NB4 (cell line): Measurements from ENCODE around the gene ILK.

Experiments used
- CTCF ChIP-seq: IDR thresholded peaks from one replicate; pipeline ENCODE4 v1.5.1; 2012; ENCODE audit warnings: low read depth, low read length
- POLR2A ChIP-seq: IDR thresholded peaks from 2 replicates; pipeline ENCODE4 v1.6.1; 2011; ENCODE audit warnings: mild to moderate bottlenecking; ENCODE audit not compliant: insufficient read length; ENCODE audit errors: extremely low read depth
- TF ChIP-seq, protein P1 (sequence below): IDR thresholded peaks from 2 replicates; pipeline ENCODE4 v1.6.1; 2011; ENCODE audit warnings: low read depth, low read length

GRCh38 chr11:6615046-6615445 is 11.5 kb downstream of the ILK start:
- no peak for TF ChIP-seq CTCF
- TF ChIP-seq, protein P1, sequence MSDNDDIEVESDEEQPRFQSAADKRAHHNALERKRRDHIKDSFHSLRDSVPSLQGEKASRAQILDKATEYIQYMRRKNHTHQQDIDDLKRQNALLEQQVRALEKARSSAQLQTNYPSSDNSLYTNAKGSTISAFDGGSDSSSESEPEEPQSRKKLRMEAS = no peak
- no peak for TF ChIP-seq POLR2A
